Loucy (cell line): ENCODE measurements around the gene CTXN3.

Experiments
- CTCF ChIP-seq: fragments of 200-600 bp; sonication (generic); conservative IDR thresholded peaks from 2 replicates; pipeline ENCODE4 v1.5.1; 2014; ENCODE audit warnings: mild to moderate bottlenecking, antibody characterized with exemption, low read length
- EZH2phosphoT487 ChIP-seq: fragments of 200-600 bp; IDR thresholded peaks from 2 replicates; pipeline ENCODE4 v1.6.1; 2018; ENCODE audit warnings: antibody characterized with exemption, mild to moderate bottlenecking, moderate library complexity, borderline replicate concordance

- no peak for TF ChIP-seq EZH2phosphoT487
- no peak for TF ChIP-seq CTCF
These were observed 5.9 kb upstream of the CTXN3 start for GRCh38 chr5:127642949-127643348.
